GM18499 (cell line): ENCODE measurements around the gene TMEM132E.

Experiments used
- ATAC-seq: cut with Tn5 transposase; IDR thresholded peaks from one replicate; pipeline ENCODE4 v1.9.1; 2021; ENCODE audit warnings: moderate number of reproducible peaks; ENCODE audit not compliant: insufficient read depth, unreplicated experiment

Gene TMEM132E

DNA sequence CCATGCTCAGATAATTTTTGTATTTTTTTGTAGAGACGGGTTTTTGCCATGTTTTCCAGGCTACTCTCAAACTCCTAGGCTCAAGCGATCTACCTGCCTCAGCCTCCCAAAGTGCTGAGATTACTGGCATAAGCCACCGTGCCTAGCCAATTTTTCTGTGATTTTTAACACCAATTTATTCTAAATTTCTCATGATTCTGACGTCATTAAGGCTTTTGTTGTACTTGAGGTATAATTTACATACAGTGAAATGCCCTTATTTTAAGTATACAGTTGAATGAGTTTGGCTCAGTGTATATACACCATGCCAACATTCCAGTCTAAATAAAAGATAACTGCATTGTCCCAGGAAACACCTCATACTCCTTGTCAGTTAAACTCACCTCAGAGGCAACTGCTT, 77.4 kb downstream of the TMEM132E start:
- ATAC-seq, result no peak

DNA sequence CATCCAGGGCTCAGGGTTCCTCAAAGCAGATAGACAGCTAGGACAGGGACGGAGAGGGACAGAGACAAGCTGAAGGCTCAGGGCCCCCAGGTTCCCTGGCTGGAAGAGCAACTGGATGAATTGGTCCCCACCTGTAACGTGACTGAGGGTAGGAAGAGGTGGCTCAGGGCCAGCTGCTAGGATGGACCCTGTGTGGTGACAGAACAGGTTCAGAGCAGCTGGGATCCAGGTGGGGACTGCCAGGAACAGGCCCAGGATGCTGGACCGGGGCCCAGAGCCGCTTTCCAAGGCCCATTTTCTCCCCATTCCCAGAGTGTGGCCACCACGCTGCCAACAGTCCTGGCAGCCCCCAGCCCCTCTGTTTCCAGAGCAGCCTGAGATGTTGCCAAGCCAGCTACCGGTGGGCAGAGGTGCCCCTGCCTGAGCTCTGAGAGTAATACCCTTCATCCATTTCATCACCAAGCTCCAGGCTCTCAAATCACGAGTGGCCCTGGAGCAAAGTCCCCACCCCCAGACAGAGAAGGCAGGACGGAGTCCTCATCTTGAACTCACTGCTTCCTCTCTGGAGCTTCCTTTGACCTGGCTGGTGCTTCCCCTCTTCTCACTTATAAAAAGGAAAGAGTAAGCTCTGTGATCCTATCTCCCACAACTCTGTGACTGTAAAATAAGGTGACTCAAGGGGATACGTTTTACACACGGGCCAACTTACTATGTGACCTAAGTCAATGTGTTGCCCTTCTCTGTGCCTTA, 79.6 kb downstream of the TMEM132E start:
- no peak for ATAC-seq

DNA sequence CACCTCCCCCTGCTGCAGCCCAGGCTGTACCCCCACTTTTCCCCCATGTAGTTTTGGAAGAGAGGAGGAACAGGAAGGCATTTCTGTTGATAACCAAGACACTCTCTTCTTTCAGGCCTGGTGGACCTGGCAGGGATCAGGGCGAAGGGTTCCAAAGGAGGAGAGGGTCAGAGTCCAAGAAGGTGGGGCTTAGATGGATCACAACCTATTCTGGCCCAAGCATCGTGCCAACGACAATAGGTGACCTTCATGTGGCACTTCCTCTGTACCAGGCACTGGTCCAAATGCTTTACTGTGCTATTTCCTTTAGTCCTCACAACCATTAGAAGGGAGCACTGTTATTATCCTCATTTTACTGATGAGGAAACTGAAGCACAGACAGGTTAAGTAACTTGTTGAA, 84.3 kb downstream of the TMEM132E start:
- no peak for ATAC-seq

DNA sequence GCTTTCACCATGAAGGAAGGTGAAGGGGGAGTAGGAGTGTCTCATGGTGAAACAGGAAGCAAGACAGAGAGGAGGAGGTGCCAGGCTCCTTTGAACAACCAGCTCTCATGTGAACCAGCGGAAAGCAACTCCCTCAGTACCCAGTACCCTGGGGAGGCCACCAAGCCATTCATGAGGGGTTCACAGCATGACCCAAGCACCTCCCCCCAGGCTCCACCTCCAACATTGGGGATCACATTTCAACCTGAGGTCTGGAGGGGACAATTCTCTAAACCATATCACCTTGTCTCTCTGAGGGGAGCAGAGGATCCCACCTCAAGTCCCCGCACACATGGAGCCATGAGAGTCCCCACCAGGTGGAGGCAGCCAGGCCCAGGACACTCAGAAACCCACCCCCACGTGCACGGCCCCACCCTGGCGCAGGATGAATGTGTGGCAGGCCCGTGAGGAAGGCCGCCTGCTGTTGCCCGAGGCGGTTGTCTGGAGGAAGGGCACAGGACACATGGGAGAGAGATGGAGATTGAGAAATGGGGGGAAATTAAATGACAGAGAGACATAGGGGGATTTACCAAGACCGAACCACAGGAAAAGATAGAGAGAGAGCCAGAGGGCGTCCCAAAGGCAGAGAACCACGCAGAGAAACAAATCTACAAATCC, 85.9 kb downstream of the TMEM132E start:
- no peak for ATAC-seq

DNA sequence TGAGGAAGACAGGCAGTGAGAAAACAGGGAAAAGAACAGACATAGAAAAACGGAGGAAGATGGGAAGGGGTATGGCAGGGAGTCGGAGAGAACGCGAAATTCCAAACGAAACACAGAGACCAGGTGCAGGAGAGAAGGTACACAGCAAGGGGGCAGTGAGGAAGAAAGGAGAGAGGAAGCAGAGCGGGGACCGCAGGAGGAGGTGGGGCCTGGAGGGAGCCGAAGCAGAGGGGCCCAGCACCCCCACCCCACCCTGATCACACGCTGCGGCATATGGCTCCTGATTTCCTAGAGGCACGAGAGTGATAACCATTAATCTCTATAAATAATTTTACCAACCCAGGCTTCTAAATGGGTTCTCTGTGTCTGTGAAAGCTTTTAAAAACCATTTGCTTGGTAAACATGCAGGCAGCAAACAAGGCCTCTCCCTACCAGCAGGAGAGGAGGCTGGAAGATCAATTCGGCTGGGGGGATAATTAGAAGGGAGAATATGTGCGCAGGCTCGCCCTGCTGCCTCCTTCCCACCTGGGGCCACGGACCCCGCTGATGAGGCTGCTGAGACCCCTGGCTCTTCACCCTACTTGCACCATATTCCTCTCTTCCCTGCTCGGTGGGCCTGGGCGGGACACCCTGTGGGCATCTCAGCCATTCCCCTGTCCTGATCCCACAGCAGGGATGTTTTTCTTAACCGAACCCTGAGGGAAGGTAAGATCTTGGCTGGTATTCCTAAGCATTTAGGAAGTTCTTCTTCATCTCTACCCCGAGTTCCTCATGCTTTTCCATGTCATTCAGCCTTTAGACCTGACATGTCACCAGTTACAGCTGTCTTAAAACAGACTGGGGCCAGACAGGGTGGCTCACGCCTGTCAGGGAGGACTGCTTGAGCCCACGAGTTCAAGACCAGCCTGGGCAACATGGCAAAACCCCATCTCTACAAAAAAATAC, 86.7 kb downstream of the TMEM132E start:
- no peak for ATAC-seq

DNA sequence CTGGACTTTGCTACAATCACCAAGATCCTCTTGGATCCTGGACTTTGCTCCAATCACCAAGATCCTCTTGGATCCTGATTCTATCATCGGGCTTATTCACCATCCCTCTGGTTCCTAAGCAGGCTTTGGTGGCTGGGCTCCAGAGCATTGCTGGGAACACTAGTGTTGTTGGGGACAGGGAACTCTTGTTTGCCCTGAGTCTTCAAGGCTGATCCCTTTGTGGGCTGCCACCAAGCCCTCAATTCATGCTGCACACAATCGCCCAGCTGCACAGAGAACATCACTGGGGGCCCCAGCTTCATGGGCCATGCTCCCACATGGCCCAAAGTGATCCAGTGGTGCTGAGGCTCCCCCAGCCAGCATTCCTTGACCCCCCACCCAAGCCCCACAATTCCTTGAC, 88.3 kb downstream of the TMEM132E start:
- ATAC-seq, result no peak

DNA sequence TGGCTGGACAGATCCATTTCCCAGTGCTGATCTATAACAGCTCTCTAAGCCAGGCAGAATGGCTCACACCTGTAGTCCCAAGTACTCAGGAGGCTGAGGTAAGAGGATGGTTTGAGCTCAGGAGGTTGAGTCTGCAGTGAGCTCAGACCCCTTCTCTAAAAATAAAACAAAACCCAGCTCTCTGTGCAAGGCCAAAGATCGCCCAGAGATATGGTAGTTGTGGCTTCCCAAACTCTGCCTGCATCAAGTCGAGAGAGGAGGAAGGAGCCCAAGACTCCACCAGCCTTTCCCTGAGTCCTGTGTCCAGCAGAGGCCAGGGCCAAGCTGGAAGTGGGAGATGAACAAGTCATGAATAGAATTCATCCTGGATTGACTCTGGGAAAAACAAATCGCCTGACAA, 88.8 kb downstream of the TMEM132E start:
- no peak for ATAC-seq

DNA sequence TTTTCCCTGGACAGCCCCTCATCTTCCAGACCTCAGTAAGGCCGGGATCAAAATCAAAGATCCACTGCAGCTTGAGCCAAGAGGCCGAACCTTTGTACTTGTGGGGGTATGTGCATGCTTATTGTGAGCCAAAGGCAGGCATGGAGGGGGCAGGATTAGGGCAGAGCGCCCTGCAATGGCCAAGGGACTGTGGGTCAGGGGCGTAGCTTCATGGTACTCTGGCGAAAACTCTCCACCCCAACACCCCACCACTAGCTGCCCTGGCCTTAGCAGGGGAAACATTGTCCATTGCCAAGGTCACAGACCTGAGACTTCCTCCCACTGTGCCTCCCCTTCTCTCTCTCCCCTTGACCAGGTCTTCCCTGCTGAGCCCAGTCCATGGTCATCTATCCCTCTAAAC, 90.1 kb downstream of the TMEM132E start:
- no peak for ATAC-seq

DNA sequence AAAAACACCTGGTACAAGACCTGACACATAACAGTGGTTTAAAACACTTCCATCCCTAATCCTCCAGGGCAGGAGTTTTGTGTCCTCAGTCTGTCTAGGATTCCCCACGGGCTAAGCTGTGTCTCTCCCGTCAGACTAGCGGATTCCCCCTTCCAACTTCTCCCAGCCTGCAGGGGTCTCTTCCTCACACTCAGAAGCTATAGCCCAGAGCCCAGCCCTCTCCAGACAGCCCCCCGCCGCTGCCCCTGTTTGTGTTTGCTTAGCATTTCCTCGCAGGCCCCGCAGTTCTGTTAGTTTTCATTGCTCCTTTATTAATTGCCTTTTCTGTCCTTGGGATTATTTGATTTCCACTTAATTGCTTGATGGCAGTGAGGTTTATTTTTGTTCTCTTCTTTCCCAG, 91.2 kb downstream of the TMEM132E start:
- ATAC-seq, result no peak

DNA sequence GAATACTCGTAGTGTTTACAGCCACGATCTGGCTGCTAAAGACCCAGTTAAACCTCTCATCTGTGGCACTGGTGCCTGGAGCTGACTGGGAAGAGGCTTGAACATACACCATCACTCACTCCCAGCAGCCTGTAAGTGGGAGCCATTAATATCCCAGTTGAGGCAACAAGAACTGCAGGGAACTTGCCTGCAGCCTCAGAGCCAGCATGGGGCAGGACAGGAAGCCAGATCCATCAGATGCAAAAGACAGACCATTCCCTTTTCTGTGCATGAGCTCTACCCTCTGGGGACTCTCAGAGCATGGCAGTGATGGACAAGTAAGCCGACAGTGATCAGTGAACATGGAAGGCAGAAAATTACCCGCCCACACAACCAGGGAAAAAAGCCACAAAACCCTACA, 91.8 kb downstream of the TMEM132E start:
- no peak for ATAC-seq

DNA sequence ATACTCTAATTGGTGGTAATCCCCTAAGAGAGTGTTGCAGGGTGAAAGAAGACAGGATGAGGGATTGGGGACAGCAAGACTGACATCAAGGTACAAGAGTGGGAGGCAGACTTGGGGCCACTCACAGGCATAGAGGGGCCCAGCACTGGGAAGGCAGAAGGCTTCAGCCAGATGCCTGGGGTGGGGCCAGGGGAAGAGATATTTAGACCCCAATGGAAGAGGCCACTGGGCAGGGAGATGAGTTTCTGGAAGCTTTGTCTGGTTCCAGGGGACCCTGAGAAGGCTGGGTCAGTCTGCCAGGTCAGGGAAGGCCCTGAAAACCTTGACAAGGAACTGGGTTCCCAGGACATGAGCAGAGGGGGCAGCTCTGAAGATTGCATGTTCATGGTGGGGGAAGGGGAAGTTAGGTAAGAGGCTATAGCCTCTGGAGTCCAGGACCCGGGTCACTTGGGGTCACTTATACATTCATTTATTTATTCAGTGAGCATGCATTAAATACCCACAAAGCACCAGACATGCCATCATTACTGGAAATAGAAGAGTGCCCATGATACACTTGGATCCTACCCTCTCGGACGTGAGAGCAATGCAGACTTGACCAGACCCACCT, 92.9 kb downstream of the TMEM132E start:
- ATAC-seq, result no peak

DNA sequence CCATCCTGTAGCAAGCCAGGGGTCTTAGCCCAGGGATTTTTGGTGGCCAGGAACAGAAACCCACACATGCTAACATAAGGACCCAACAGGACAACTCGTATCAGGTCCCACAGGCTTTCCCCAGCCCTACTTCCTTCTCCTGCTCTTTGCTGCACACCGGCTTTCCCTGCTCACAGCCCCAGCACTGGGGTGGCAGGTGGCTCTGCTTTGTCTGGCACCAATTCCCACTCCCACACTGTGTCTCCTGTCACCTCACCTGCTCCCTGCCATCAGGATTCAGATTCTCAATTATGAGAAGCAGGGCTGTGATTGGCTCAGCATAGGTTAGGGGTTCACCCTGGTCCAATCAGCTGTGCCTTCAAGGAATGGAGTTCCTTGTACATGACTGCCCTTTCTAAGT, 94.1 kb downstream of the TMEM132E start:
- no peak for ATAC-seq

DNA sequence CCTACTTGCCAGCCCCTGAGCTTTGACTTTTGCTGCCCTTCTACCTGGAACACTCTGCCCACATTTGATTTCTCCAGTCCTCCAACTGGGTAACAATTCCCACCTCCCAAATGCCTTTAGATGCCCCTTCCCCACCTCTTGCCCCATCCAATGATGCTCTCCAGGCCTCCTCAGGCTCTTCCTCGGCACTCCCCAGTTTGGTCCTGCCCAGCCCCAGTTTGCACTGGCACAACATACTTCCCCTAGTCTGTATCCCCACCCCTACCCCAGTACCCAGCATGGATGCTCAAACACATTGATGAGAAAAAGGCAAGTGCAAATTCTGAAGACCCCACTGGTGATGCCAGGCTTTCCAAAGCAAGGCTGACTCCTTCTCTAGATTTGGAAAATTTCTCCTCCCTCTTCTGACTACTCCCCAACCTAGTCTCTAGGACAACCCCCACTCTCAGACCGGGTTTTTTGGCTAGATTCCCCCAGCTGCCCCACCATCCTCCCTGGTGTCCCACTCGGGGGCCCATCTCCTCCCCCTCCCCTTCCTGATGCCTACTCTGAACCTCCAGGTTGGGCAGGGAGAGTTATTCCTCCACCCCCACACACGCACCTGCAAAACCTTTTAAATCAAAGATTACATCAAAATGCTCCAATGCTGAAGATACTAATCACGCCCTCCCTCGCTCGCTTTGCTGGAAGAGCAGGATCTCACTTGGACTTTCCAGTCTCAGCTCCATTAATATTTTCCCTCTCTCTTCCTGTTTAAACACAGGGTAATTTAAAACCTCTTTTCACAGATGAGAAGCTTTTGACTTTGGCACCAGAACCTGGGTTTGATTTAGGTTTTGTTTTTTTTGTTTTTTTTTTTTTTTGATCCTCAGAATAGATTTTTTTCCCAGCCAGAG, 94.9 kb downstream of the TMEM132E start:
- no peak for ATAC-seq

DNA sequence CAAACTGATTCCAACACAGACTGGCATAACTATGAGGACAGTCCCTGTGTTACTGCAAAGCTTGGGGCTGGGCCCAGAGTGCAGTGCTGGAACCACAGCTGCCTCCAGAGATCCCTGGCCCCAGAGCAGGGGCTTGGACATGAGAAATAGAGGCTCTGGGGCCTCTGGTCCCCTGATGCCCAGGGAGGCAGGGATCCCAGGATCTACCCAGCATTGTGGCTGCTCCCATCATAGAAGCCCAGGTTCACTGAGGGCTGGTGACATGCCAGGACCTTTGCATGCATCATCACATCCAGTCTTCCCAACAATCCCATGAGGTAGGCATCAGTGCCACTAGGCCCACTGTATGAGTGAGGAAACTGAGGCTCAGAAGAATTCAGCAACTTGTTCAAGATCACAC, 95.8 kb downstream of the TMEM132E start:
- no peak for ATAC-seq

DNA sequence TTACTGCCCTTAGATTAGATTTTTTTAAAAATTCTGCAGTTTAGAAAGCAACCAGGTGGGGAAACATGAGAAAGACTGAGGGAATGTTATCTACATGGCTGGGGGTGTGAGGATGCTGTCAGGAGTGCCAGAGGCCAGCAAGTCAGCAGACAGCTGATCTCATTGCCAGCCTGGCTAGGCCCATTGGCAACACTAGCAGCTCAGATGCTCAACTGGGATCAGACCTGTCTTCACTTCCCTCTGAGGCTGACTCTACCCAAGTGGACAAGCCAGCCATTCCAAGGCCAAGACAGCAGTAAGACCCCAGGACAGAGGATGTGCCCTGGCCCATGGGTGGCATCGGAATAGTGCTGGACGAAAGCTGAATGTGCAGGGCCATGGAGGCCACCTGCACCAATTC, 96.2 kb downstream of the TMEM132E start:
- ATAC-seq, result no peak

DNA sequence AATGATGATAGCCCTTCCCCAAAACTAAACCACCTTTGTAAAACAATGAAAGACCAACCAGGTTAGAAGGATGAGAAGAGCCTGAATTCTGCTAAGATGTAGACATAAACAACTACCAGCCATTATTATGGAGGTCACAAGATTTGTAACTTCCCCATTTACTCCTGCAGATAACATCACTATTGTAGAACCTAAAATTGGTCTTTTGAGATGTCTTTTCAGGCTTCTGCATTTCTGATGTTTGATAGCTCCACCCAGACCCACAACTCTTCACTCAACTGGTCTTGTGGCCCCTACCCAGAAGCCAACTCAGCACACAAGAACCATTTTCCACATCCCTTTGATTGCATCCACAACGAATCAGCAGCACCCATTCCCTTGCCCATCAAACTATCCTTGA, 100.8 kb downstream of the TMEM132E start:
- no peak for ATAC-seq

DNA sequence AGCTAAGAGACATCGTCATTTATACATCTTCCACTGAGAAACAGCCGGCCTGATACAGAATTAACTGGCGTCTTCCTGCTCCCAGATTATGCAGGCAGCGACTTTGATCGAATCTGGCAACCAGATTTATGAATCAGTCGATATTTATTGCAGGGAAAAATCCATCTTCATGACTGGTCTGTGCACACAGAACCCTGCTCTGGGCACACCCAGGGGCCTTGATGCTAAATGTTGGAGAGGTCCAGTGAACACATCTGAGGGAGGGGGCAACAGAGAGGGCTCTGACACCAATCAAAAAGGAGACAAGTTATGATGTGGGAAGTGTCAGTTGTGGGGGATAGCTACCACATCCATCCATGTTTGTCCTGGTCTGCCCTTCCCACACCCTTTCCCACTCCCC, 102.9 kb downstream of the TMEM132E start:
- no peak for ATAC-seq

DNA sequence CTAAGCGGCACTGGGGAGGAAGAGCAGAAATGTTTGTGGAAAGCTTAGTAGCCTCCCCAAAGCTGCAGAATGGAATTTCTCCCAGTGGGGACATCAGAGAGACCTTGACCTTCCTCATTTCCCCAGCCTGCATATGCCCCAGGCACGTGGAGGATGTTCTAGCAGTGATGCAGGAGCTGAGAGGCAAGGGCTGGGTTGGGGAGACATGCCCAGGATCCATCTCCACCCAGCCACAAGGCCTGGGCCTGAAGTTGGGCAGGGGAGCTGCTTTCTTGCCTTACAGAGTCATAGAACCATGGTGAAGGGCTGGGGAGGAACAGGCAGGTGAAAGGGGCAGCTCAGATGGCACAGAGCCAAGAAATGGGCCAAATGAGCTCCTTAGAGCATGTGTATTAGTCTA, 104.0 kb downstream of the TMEM132E start:
- ATAC-seq, result no peak
